Pulmonary artery endothelial cell (primary cell): ENCODE results near the gene SMIM9. TPM values are rescaled to one million over a fixed set of nuclear protein-coding genes. Genes with fewer than 3 reads are reported as not detected.

Source experiments
- DNase-seq: peaks from one replicate; pipeline ENCODE4 v3.0.0-alpha.2; 2011; ENCODE audit warnings: low read depth, low spot score
- total RNA-seq: library from RNA; depleted of rRNA; stranded (reverse); fragments of >200 nt; gene quantifications from 2 replicates; pipeline ENCODE4 v1.2.3, GENCODE V29; 2014

SMIM9 gene
- total RNA-seq, 1 donor from 2014 or later = not detected

- DNase-seq = no peak
These were observed 53.5 kb downstream of the SMIM9 start for GRCh38 chrX:154780968-154781367.

GRCh38 chrX:154779261-154779660, 55.2 kb downstream of the SMIM9 start:
- DNase-seq = no peak

- DNase-seq = no peak
These were observed 57.7 kb downstream of the SMIM9 start for GRCh38 chrX:154776753-154777152.

GRCh38 chrX:154775419-154776349, 58.8 kb downstream of the SMIM9 start:
- DNase-seq = no peak

- DNase-seq = no peak
These were observed 59.8 kb downstream of the SMIM9 start for GRCh38 chrX:154774622-154775021.

Other genes with a start within 250 kb of the SMIM9 start
- not detected in 2 replicates for gene CTAG1A, start 249.5 kb downstream of the SMIM9 start, total RNA-seq
- not detected in 2 replicates for gene CTAG1B, start 215.4 kb downstream of the SMIM9 start, total RNA-seq
- not detected in 2 replicates for gene CTAG2, start 181.1 kb downstream of the SMIM9 start, total RNA-seq
- gene GAB3, start 83.6 kb downstream of the SMIM9 start, total RNA-seq = 3.8 and 6.0 TPM in 2 replicates
- 61.5 and 72.6 TPM in 2 replicates for gene DKC1, start 71.8 kb downstream of the SMIM9 start, total RNA-seq
- gene MPP1, start 29.2 kb downstream of the SMIM9 start, total RNA-seq = 17.9 and 31.2 TPM in 2 replicates
- gene F8A1, start 51.7 kb upstream of the SMIM9 start, total RNA-seq = 2.0 and 2.8 TPM in 2 replicates
- 1.2 and 1.6 TPM in 2 replicates for gene F8, start 188.1 kb upstream of the SMIM9 start, total RNA-seq
- 61.5 and 63.7 TPM in 2 replicates for gene FUNDC2, start 192.2 kb upstream of the SMIM9 start, total RNA-seq
- 11.3 and 11.8 TPM in 2 replicates for gene CMC4, start 236.5 kb upstream of the SMIM9 start, total RNA-seq
- 13.0 and 15.5 TPM in 2 replicates for gene MTCP1, start 236.5 kb upstream of the SMIM9 start, total RNA-seq
- gene BRCC3, start 236.8 kb upstream of the SMIM9 start, total RNA-seq = 15.8 and 23.0 TPM in 2 replicates